DLD1 (cell line): ENCODE measurements around the gene SMYD3.
"Not testable (repeated sequence)": the region's sequence is repeated elsewhere in the genome, so short reads cannot be mapped to it uniquely, and the experiment has no call there.

ENCODE experiments used
- in situ Hi-C: cut with HindIII; loops from 2 replicates; pipeline ENCODE4 v1.10.0; 2017; ENCODE audit warnings: low sequenced_read_pairs

Gene SMYD3

GRCh38 chr1:245714027-245714426 lies 793.1 kb downstream of the SMYD3 start:
- in situ Hi-C loops: not testable (repeated sequence)

GRCh38 chr1:245710961-245711903 lies 795.8 kb downstream of the SMYD3 start:
- in situ Hi-C loops: no loop called here

- in situ Hi-C loops: no loop called here
Observed at GRCh38 chr1:245707941-245708340, 799.1 kb downstream of the SMYD3 start.

- in situ Hi-C loops: no loop called here
Observed at GRCh38 chr1:245704765-245705164, 802.3 kb downstream of the SMYD3 start.

GRCh38 chr1:245704341-245704740 lies 802.7 kb downstream of the SMYD3 start:
- in situ Hi-C loops: no loop called here

- in situ Hi-C loops: no loop called here
Observed at GRCh38 chr1:245702346-245702745, 804.7 kb downstream of the SMYD3 start.

- in situ Hi-C loops: no loop called here
Observed at GRCh38 chr1:245701631-245702030, 805.4 kb downstream of the SMYD3 start.

GRCh38 chr1:245700631-245701030 lies 806.4 kb downstream of the SMYD3 start:
- in situ Hi-C loops: no loop called here
